ENCODE results near the gene TANC1.
"Not testable (repeated sequence)": the region's sequence is repeated elsewhere in the genome, so short reads cannot be mapped to it uniquely, and the experiment has no call there.

The TANC1 gene

DNA sequence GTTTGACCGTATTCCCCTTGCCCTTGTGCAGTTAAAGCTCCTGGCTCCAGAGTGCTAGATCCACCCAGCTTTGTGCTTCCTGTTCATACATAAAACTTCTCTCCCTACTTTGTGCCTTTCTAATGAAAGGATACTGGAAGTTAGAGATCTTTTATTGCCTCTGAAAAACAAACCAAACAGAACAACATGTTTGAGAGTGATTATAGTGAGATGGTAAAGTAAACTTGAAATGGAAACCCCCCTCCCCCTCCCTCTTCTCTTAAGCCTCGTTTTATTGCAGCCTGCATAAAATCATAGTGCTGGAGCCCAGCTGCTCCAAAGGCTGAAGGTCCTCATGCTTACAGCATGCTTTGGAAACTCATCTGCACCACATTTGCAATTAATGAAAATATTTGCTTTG lies 125.1 kb downstream of the TANC1 start:
- FAIRE-seq: no peak

DNA sequence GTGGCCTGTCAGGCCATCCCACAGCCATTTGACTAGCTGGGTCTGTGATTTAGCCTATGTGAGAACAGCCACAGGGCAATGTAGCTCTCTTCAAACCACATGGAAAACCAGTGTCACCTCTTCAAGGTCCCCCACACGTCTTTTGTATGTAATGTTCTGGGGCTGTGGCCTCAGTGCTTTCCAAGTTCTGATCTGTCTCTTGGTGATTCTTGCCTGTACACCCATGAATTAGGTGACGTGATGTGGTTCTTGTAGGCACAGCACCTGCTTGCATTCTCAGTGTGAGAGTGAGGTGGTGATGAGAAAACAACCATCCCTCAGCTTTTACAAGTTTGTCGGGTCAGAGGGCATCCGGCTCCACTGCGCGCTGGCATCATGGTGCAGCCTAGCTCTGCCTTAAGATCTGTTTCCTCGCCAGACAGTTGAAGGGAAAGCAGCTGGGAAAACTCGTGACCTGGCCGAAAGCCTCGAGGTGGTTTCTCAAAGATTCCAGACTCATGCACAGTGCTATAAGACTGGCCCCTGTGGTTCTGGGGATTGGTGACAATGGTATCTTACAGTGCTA lies 125.8 kb downstream of the TANC1 start:
- no peak for FAIRE-seq

DNA sequence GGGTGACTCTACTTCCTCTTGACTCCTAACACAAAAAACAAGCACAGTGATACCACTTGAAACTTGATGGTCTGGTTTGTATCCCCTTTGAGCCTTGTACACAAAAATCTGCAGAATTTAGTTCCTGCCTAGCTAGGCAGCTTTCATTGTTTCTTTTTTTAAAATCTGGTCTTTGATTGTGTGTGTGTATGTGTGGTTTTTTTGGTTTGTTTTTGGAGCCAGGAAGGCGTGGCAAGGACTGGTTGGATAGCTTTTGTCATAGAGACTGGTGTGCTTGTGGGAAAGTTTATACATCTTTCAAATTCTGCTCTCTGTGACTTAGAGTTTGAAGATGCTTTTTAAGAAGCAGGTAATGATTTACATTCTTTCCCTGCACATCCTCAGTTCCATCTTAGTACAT lies 127.4 kb downstream of the TANC1 start:
- no peak for FAIRE-seq

DNA sequence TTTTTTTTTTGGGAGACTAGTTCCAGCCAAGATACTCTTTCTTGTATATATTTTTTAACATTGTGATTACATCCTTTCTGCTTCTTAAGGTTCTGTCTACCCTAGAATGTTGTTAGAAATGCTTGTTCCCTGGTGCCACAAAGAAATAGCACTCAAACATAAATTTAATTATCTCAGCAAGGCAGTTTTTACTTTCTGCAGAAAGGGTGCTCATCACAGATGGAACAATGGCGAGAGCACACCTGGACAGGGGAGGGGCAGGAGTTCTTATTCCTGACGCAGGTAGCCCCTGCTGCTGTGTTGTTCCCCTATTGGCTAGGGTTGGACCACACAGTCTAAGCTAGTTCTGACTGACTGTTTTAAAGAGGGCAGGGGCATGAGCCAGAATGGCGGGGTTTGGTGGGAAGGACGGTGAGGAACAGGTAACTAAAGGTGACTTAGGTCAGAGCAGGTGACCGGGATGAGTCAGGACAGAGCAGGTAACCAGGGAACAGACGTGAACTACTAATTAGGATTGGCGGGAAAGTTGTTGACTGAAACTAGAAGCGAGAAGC lies 127.9 kb downstream of the TANC1 start:
- not testable (repeated sequence) for FAIRE-seq

DNA sequence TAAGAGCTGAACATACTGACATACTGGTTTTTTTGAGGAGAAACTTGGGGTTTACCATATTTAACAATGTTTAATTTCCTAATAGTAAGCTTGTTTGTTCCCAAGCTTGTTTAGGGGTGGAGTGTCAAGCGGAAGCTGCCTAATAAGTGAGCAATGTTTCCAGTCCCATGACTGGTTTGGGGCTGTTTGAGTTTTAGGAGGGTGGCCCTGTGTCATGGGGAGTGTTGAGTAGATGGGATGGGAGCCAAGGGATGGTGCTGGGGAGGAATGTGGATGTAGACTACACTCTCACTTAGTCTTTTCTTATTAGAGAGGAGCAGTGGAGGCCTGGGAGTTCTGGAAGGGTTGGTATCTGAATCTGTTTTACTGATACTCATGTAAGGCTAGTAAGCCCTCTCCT lies 128.5 kb downstream of the TANC1 start:
- FAIRE-seq: no peak

DNA sequence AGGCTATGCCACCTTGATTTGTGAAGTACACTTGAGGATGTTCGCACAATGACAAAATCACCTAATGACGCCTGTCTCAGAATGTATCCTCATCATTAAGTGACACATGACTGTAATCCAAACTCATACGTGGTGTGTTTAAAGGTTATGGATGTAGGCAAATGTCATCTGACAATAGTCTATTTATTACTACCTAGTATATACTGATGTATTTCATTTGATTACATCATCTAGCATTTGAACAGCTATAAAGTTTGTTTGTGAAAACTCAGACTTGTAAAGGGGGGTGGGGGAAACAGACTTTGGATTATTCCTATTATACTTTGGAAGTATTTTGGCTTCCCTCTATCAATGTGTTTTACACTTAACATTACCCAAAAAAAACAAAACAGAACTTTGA lies 129.9 kb downstream of the TANC1 start:
- FAIRE-seq: no peak

DNA sequence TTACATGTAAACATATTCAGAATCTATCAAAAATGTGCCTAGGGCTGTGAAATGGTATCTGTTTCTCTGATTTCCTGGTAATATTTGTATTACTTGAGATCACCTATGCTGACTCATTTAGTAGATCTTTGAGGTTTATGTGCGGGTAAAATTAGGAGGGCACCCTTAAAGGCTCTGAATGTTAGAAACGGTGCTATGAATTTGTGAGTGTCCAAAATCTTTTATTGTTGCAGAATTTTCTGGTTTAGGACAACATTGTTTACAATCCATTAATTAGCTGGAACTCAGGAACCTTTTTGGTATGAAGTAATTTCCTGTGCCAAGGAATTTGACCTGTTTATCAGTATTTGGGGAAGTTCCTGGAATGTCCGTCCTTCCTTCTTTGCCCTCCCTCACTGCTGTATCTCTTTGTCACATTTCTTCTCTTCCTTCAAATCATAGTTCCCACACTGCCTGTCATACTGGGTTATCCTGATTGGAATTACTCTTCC lies 130.5 kb downstream of the TANC1 start:
- FAIRE-seq: no peak

DNA sequence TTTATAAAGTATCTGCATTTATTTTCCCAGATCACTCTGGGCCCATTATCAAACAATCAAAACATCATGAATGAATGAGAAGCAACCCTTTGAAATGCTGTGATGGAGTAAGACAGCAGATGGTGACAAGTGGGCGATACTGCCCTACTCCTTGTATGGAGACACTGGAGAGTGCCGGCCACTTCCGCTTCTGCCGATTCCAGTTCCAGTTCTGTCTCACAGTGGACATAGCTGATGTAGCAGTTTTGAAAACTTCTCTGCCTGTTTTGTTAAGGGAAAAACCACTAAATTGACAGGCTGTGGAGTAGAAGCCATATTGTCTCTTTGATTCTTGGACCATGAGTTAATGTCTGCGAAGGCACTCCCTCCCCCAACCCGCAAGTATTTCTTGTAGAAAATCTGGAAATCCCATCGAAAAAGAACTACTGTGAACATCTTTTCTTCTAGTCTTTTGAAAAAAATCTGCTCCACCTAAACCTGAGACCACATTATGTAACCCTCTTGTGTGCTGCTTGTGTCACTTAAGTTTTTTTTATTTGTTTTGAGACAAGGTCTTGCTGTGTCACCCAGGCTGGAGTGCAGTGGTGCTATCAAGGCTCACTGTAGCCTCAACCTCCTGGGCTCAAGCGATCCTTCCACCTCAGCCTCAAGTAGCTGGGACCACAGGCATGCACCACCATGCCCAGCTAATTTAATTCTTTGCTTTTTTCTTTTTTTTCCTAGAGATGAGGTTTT lies 133.5 kb downstream of the TANC1 start:
- FAIRE-seq: no peak

DNA sequence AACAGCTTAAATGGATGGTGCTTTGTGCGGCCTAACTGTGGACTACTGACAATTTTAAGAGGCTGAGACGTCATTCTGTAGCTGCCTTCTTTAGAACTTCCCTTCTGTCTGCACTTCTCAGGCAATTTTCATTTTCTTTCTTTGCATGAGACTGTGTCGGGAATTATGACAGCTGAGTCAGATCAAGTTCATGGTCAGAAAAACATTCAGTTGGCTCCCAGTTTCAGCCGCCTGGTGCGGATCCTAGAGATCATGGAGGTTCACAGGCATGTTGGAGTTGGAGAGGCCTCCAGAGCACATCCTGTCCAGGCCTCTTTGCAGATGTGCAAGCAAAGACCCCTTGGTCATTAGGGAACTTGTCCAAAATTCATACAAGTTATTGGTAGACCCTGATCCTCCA lies 135.0 kb downstream of the TANC1 start:
- no peak for FAIRE-seq

DNA sequence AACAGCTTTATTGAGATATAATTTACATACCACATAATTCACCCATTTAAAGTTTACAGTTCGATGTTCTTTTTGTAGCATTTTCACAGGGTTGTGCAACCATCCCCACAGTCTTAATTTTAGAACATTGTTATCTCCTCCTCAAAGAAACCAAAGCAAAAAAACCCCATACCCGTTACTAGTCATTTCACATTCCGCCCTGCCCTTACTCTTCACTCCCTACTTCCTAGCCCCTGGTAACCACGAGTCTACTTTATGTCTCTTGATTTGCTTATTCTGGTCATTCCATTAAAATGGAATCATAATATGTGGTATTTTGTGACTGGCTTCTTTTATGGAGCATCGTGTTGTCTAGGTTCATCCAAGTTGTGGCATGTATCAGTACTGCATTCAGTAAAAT lies 137.7 kb downstream of the TANC1 start:
- no peak for FAIRE-seq

DNA sequence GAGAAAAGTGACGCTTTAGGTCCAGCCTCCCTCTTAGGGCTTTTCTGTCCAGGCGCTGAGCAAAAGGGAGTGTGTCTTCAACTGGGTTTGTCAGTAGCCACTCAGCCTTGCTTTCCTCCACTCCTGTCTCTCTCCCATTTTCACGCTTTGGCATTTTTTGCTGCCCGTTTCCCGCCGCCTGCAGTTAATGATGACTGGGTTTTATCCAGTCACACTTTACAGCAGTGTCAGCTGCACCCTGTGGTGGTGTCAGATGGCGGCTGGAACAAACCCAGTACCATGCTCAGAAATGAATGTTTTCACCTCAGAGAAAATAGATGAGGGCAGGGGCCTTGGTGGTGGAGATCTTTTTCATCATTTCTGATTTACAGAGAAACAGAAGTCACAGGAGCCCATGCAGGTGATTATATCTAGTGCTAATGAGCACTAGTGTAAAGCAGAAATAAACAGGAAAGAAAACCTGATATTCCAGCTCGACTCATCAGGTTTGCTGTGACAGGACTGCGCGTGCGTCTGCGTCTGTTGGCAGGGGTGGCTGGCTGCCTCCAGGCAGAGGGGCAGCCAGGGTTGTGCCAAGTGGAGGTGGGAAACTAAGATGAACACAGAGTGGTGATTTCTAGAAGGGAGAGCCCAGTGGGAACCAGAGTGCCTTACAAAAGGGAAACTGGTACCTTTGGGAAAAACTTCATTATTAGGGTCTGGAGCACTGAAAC lies 139.9 kb downstream of the TANC1 start:
- no peak for FAIRE-seq

DNA sequence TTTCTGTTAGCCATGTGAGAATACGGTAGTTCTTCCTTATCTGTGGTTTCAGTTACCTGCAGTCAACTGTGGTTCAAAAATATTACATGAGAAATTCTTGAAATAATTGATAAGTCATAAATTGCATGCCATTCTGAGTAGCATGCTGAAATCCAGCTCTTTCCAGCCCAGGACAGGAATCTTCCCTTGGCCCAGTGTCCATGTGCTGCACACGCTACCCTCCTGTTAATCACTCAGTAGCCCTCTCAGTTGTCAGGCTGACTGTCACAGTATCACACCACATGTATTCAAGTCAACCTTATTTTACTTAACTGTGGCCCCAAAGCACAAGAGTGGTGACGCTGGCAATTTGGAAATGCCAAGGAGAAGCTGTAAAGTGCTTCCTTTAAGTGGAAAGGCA lies 141.1 kb downstream of the TANC1 start:
- FAIRE-seq: no peak

DNA sequence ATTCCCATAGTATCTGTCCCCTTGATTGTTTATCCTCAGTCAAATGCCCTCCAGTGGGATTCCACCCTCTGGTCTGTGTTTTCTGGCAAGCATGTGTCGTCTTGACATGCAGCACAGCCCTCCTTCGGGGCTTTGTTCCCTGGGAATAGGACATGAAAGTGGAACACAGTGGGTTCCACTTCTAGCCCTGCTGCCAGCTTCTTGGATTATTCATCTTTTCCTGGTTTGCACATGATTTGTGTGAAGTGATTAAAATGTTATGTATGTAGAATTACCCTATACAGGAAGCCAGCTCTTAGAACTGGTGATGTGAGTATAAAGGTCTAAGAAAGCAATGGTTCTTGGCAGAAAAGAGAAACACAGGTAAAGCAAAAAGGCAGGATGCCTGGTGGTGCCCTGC lies 142.3 kb downstream of the TANC1 start:
- no peak for FAIRE-seq

DNA sequence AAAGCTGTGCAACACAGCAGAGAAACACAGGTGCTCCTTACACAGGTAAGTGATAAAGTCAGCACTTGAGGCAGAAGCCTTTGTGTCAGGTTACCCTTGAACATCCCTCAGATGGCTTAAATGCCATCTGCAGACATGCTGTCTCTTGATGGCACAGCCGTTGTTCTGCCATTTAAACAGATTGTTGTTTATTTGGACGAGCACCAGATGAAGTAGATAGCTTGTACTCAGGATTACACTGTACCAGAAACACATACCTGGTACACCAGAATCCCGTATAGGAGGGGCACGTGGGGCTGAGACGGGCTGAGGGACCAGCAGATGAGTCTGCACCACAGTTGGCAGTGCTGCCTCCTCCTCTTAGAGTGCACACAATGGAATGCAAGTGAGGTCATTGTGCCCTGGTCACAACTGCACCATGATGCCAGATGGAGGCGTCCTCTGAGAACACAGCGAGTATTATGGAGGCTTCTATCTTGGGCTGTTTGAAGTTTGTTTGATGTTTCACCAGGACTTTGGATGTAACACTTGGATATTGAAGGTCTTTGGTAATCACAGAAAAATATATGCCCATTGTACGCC lies 143.0 kb downstream of the TANC1 start:
- no peak for FAIRE-seq

DNA sequence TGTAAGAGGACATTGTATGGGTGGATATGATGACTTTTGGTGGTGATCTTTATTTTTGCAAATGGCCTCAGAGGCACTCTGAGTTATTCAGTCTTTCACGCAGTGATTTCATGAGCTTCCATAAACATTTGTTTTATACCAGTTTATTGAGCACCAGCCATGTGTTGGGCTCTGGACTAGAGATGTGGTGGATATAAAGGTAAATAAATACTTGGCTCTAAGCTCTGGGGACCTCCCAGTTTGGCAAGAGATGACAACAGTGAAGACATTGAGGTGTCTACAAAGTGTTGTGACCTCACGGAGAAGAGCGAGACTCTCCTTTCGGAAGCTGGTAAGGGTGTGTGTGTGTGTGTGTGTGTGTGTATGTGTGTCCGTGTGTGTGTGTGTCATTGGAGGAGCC lies 146.4 kb downstream of the TANC1 start:
- no peak for FAIRE-seq

DNA sequence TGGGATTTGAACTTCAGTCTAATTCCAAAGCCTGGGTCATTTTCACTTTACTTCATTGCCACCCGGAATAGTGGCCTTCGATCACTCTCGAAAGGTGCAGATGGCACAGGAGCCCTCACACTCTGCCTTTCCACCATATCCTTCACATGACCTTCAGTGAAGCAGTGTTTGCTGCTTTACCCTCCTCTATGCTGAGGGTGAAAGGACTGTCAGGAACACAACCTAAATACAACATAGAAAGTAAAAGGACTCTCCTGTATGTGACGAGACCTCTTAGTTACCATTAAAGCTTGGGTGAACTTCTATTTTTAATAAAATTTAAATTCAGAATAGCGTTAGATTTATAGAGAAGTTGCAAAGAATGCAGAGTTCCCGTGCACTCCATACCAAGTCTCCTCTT lies 148.5 kb downstream of the TANC1 start:
- FAIRE-seq: no peak

DNA sequence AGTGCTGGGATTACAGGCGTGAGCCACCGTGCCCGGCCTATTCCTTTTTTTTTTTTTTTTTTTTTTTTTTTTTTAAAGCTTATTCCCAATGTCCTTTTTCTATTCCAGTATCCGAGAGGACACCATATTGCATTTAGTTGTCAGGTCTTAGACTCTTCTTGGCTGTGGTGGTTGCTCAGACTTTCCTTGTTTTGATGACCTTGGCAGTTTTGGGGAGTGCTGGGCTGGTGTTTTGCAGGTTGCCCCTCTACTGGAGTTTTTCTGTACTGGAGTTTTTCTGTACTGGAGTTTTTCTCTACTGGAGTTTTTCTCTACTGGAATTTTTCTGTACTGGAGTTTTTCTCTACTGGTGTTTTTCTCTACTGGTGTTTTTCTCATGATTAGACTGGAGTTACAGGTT lies 149.2 kb downstream of the TANC1 start:
- FAIRE-seq: no peak

DNA sequence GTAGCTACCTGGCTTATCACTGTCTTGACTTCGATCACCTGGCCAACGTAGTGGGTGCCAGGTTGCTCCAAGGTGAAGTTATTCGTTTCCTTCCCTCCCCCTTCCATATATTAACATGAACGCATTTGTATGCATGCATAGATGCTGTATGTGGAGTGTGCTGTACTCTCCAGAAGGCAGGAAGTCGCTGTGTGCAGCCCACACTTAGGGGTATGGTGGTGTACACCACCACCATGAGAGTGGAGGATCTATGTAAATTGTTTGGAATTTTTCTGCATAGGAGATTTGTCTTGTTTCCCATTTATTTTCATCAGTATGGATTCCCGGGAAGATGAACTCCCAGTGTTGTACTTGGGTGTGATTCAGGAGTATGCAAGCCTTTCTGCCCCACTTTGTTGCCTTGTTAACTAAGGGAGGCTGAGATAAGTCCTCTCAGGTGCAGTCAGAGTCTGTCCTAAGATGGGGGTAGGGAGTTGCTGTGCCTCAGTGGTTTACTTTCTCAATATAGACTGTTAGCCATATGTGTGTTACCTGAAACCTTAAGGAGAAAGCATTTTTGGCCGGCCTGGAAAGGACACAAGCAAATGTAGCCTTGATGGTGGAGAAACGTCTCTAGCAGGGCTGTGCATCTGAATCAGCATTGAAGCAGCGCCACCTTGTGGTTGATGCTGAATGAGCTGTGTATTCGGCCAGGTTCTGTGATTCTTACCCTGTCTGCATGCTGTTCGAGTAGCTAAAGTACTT lies 149.8 kb downstream of the TANC1 start:
- FAIRE-seq: no peak

DNA sequence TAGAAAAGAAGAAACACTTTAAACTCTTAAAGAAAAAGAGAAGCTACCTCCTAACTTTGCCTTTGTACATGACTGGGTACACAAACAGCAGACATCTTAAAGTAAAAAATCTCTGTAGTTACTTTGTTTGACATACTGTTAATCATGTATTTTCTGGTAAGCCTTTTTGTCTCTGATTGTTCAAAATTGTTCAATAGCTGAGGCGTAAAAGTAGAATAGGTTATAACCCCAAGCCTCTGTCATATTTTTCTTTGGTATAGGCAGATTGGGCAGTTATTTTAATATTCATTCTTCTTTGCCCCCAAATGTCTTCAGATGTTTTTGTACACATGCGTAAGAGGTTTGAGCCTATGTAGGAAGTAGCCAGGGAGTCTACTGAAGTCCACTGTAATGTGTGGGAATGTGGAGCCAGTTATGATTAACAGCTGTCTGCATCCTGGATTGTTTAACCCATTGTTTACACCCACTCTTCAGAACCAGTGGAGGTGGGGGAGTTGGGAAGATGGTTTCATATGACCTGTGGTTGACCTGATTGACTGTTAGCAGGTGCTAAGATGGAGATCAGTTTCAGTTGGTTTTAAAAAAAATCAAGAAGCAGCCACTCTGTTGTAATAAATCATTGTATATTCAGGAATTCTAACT lies 150.5 kb downstream of the TANC1 start:
- no peak for FAIRE-seq

DNA sequence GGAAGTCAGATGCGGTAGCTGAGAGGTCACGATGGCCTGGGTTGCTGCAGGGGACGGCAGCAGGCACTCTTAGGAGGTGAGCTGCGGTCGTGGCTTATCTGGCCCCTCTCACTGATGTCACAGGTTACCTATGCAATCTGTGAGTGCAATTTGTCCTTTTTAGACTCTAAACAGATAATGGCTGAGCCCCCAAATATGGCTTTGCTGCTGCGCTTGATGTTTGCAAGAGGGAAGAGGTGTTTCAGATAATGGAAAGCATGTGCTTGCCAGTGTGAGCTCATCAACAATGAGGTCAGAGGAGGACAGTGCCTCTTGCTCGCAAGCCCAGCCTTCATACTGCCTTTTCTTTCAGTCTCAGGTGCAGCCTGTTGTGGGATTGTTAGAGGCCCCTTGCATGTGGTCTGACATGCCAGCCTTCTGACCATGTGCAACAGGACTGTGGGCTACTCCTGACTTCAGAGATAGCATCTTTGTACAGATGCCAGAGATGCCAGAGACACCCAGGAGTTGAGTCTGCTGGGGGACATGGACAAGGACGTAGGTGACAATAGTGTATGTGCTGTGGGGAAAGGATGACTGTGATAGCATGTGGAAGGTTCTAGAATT lies 151.3 kb downstream of the TANC1 start:
- FAIRE-seq: no peak

DNA sequence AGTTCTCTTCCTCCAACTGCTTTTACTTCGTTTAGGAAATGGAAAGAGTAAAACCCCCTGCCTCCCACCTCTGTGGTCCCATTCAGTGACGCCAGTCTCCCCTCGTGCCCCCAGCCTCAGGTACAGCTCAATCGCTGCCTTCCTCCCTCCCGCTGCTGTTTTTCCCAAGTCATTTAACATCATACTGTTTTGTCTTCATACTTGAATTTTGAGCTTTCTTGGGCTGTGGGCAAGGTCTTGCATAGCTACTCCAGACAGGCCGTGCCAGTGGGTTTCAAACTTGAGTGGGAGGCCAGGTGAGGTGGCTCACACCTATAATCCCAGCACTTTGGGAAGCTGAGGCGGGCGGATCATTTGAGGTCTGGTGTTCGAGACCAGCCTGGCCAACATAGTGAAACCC lies 155.3 kb downstream of the TANC1 start:
- no peak for FAIRE-seq

DNA sequence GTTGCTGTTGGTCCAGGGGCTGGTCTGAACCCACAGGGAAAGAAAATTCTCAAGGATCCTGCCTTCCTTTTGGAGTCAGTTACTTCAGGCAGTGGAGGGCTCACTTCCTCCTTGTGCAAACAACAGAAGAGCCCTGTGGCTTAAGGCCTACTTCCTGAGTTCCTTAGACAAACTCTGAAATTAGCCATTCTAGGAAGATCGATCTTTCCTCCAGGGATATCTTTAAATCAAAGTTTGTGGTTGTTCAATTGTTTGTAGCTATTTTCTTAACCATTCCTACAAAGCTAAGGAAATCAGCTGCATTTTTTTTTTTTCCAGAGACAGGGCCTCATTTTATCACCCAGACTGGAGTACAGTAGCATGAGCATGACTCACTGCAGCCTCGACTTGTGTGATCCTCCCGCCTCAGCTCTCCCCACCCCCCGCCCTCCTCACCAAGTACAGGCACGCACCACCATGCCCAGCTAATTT lies 156.0 kb downstream of the TANC1 start:
- FAIRE-seq: no peak

Measured in colon (tissue), 2 donors.